ENCODE measurements around the gene CPNE7.

DNA sequence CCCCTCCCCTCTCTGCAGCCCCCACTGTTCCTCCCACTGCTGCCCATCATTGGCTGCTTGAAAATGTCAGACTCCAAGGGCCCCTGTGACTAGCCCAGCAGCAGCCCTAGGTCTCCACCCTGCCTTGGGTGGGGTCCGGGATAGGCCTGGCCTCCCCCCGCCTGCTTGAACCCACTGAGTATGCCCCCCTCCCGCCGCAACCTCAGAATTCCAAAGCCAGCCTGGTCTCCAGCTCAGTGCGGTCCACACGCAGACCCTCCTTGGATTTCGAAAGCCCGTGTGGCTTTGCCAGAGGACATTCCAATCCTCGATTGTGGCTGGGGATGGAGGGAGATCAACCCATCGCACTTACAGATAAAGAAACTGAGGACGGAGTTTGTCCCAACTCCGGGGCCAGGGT lies 44.3 kb downstream of the CPNE7 start:
- TF ChIP-seq, protein P1, sequence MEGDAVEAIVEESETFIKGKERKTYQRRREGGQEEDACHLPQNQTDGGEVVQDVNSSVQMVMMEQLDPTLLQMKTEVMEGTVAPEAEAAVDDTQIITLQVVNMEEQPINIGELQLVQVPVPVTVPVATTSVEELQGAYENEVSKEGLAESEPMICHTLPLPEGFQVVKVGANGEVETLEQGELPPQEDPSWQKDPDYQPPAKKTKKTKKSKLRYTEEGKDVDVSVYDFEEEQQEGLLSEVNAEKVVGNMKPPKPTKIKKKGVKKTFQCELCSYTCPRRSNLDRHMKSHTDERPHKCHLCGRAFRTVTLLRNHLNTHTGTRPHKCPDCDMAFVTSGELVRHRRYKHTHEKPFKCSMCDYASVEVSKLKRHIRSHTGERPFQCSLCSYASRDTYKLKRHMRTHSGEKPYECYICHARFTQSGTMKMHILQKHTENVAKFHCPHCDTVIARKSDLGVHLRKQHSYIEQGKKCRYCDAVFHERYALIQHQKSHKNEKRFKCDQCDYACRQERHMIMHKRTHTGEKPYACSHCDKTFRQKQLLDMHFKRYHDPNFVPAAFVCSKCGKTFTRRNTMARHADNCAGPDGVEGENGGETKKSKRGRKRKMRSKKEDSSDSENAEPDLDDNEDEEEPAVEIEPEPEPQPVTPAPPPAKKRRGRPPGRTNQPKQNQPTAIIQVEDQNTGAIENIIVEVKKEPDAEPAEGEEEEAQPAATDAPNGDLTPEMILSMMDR (IDR thresholded peaks at IDR 0.05; ENCODE audit: low read depth, low read length, missing input control): no peak
- TF ChIP-seq RXRA (IDR thresholded peaks at IDR 0.05): no peak
- TF ChIP-seq JUND (IDR thresholded peaks at IDR 0.05): no peak
- no peak for TF ChIP-seq FOXA1 (IDR thresholded peaks at IDR 0.05)
- TF ChIP-seq, protein P2, sequence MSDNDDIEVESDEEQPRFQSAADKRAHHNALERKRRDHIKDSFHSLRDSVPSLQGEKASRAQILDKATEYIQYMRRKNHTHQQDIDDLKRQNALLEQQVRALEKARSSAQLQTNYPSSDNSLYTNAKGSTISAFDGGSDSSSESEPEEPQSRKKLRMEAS (IDR thresholded peaks at IDR 0.05): no peak
- no peak for TF ChIP-seq EGR1 (IDR thresholded peaks at IDR 0.05; ENCODE audit: low read depth in 2 of 2)
- TF ChIP-seq, protein P3, sequence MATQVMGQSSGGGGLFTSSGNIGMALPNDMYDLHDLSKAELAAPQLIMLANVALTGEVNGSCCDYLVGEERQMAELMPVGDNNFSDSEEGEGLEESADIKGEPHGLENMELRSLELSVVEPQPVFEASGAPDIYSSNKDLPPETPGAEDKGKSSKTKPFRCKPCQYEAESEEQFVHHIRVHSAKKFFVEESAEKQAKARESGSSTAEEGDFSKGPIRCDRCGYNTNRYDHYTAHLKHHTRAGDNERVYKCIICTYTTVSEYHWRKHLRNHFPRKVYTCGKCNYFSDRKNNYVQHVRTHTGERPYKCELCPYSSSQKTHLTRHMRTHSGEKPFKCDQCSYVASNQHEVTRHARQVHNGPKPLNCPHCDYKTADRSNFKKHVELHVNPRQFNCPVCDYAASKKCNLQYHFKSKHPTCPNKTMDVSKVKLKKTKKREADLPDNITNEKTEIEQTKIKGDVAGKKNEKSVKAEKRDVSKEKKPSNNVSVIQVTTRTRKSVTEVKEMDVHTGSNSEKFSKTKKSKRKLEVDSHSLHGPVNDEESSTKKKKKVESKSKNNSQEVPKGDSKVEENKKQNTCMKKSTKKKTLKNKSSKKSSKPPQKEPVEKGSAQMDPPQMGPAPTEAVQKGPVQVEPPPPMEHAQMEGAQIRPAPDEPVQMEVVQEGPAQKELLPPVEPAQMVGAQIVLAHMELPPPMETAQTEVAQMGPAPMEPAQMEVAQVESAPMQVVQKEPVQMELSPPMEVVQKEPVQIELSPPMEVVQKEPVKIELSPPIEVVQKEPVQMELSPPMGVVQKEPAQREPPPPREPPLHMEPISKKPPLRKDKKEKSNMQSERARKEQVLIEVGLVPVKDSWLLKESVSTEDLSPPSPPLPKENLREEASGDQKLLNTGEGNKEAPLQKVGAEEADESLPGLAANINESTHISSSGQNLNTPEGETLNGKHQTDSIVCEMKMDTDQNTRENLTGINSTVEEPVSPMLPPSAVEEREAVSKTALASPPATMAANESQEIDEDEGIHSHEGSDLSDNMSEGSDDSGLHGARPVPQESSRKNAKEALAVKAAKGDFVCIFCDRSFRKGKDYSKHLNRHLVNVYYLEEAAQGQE (IDR thresholded peaks at IDR 0.05): no peak
- no peak for TF ChIP-seq FOXA2 (IDR thresholded peaks at IDR 0.05)
- TF ChIP-seq GABPA (IDR thresholded peaks at IDR 0.05 in 1 of 2, conservative IDR thresholded peaks at IDR 0.05 in 1 of 2): no peak
- TF ChIP-seq SP1 (IDR thresholded peaks at IDR 0.05): no peak
- no peak for TF ChIP-seq YY1 (IDR thresholded peaks at IDR 0.05)
- TF ChIP-seq, protein P4, sequence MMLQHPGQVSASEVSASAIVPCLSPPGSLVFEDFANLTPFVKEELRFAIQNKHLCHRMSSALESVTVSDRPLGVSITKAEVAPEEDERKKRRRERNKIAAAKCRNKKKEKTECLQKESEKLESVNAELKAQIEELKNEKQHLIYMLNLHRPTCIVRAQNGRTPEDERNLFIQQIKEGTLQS (IDR thresholded peaks at IDR 0.05): no peak
- no peak for TF ChIP-seq TAF1 (conservative IDR thresholded peaks at IDR 0.05)
